Measurements from ENCODE around the gene SERPINA9.

Gene SERPINA9

GRCh38 chr14:94448071-94448808, 27.8 kb downstream of the SERPINA9 start:
- Histone ChIP-seq H3K4me1 (no peaks in the 10 kb centered on the region), H3K27me3 (no peaks in the 10 kb centered on the region; the same call in 1 of the 2 replicates), H3K4me3 (ENCODE audit: low read depth, low read length) (no peak overlapping the region), H3K9me3 (no peaks in the 10 kb centered on the region), H3K36me3 (no peaks in the 10 kb centered on the region)
- DNase-seq, result no peak
- no peak for TF ChIP-seq CTCF (IDR thresholded peaks at IDR 0.05; ENCODE audit: low read depth, low read length)

GRCh38 chr14:94447206-94447605, 28.8 kb downstream of the SERPINA9 start:
- Histone ChIP-seq H3K9me3 (no peaks in the 10 kb centered on the region), H3K4me1 (no peaks in the 10 kb centered on the region), H3K4me3 (ENCODE audit: low read depth, low read length) (no peak overlapping the region), H3K36me3 (no peaks in the 10 kb centered on the region), H3K27me3 (no peaks in the 10 kb centered on the region; the same call in 1 of the 2 replicates)
- DNase-seq, result no peak
- no peak for TF ChIP-seq CTCF (IDR thresholded peaks at IDR 0.05; ENCODE audit: low read depth, low read length)

GRCh38 chr14:94446126-94446525, 29.9 kb downstream of the SERPINA9 start:
- no peaks in the 10 kb centered on the region; the same call in 1 of the 2 replicates for H3K27me3 ChIP-seq
- no peaks in the 10 kb centered on the region for H3K36me3 ChIP-seq
- no peak for DNase-seq
- no peak overlapping the region for H3K4me3 ChIP-seq (ENCODE audit: low read depth, low read length)
- TF ChIP-seq CTCF (IDR thresholded peaks at IDR 0.05; ENCODE audit: low read depth, low read length), result no peak
- no peaks in the 10 kb centered on the region for H3K9me3 ChIP-seq
- no peaks in the 10 kb centered on the region for H3K4me1 ChIP-seq

- Histone ChIP-seq H3K36me3 (no peaks in the 10 kb centered on the region), H3K4me3 (ENCODE audit: low read depth, low read length) (no peak overlapping the region), H3K9me3 (no peaks in the 10 kb centered on the region), H3K27me3 (no peaks in the 10 kb centered on the region), H3K4me1 (no peaks in the 10 kb centered on the region)
- no peak for DNase-seq
- no peak for TF ChIP-seq CTCF (IDR thresholded peaks at IDR 0.05; ENCODE audit: low read depth, low read length)
Measured at GRCh38 chr14:94445003-94445402, 31.0 kb downstream of the SERPINA9 start.

GRCh38 chr14:94441531-94442205, 34.3 kb downstream of the SERPINA9 start:
- no peaks in the 10 kb centered on the region for H3K9me3 ChIP-seq
- no peak for TF ChIP-seq CTCF (IDR thresholded peaks at IDR 0.05; ENCODE audit: low read depth, low read length)
- H3K36me3 ChIP-seq, result no peaks in the 10 kb centered on the region
- DNase-seq, result no peak
- H3K4me1 ChIP-seq, result no peaks in the 10 kb centered on the region
- no peaks in the 10 kb centered on the region for H3K27me3 ChIP-seq
- no peak overlapping the region for H3K4me3 ChIP-seq (ENCODE audit: low read depth, low read length)

GRCh38 chr14:94441130-94441529, 34.9 kb downstream of the SERPINA9 start:
- TF ChIP-seq CTCF (IDR thresholded peaks at IDR 0.05; ENCODE audit: low read depth, low read length), result no peak
- Histone ChIP-seq H3K4me1 (no peaks in the 10 kb centered on the region), H3K36me3 (no peaks in the 10 kb centered on the region), H3K9me3 (no peaks in the 10 kb centered on the region), H3K4me3 (ENCODE audit: low read depth, low read length) (no peak overlapping the region), H3K27me3 (no peaks in the 10 kb centered on the region)
- no peak for DNase-seq
